M059J (cell line): ENCODE measurements around the gene ASS1. TPM values are rescaled to one million over a fixed set of nuclear protein-coding genes. Genes with fewer than 3 reads are reported as not detected.
"Not testable (repeated sequence)": the region's sequence is repeated elsewhere in the genome, so short reads cannot be mapped to it uniquely, and the experiment has no call there.

Experiments used
- DNase-seq: peaks from one replicate; pipeline ENCODE4 v3.0.0-alpha.2; 2012; ENCODE audit warnings: low read depth
- total RNA-seq: library from RNA; depleted of rRNA; stranded (reverse); fragments of >200 nt; shearing (Covaris generic); gene quantifications from 2 replicates; pipeline ENCODE4 v1.2.3, GENCODE V29; 2014; rRNA removed

The ASS1 gene
- total RNA-seq: 0.74 and 4.0 TPM in 2 replicates

DNA sequence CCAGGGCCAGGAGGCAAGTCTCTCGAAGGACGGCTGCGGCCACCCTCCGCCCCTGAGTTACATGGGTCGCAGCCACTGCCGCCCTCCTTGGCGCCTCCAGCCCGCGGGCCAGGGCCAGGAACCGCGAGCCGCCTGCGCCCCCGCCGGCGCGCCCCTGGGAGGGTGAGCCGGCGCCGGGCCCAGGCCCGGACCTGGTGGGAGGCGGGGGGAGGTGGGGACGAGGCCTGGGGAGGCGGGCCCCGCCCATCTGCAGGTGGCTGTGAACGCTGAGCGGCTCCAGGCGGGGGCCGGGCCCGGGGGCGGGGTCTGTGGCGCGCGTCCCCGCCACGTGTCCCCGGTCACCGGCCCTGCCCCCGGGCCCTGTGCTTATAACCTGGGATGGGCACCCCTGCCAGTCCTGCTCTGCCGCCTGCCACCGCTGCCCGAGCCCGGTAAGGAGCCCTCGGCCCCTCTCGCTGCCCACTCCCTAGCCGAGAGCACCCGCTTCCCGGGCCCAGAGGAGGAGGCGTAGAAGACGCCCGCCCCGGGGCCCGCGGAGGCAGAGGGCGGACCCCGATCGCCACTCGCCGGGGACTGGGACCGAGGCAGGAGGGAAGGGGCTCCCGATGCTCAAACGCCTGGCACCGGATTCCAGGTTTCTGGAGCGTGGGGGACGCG, at the start of gene ASS1:
ASS1 (plus strand) TSS at position 397 of the 657 bp plus-strand sequence. CDS start 7,268 bp downstream, outside the sequence.
- no peak for DNase-seq

DNA sequence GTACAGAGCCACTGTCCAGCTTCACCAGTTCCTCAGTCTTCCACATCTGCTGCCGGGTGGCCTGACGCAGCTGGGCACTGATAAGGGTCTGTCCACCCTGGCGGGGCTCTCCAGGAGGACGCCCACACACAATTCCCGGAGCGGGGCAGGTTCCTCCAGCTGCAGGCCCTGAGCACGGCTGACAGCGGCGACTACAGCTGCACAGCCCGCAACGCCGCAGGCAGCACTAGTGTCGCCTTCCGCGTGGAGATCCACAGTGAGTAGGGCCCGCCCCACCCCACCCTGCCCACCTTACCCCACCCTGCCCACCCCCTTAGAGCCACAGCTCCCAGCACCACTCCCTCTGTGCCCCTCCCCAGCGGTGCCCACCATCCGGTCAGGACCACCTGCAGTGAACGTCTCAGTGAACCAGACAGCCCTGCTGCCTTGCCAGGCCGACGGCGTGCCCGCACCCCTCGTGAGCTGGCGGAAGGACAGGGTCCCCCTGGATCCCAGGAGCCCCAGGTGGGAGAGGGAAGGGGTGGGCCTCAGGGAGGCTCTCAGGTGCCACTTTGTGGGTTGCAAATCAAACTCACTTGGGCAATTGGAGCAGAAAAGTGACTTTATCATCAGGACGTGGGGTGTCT, 48.8 kb upstream of the ASS1 start:
- DNase-seq: no peak

DNA sequence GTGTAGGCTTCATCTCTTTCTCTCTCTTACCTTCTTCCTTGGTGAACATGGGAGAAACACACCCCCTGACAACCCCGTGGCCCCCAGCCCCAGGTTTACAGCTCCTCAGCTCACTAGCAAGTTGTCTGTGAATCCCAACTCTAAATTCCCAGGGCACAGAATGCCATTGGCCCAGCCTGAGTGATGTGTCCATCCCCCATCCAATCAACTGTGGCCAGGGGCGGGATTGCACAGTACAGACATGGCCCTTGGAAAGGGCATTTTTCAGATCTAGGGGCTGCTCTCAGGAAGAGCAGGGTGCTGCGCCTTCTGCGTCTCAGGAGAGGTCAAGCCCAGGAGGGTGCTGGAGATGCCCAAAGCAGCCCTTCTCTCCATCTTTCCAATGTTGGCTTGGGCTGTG, 48.2 kb upstream of the ASS1 start:
- no peak for DNase-seq

DNA sequence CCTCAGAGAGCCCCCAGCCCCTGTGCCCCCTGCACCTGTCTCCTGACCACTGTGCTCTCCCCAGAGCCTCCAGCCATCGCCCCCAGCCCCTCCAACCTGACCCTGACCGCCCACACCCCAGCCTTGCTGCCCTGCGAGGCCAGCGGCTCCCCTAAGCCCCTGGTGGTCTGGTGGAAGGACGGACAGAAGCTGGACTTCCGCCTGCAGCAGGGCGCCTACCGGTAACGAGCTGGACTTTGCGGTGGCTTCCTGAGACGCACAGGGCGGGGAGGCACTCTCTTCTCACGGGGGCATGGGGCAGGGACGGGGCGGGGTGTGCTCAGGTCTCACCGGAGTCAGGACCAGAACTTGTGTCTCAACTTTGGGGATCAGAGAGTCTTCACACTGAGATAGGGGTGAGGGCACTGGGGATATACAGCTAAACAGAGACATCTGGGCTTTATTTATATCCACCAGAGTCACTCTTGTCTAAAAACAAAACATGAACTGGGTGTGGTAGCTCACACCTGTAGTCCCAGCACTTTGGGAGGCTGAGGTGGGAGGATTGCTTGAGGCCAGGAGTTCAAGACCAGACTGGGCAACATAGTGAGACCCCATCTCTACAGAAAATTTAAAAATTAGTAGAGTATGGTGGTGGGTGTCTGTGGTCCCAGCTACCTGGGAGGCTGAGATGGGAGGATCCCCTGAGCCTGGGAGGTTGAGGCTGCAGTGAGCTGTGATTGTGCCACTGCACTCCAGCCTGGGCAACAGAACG, 46.1 kb upstream of the ASS1 start:
- DNase-seq: no peak

DNA sequence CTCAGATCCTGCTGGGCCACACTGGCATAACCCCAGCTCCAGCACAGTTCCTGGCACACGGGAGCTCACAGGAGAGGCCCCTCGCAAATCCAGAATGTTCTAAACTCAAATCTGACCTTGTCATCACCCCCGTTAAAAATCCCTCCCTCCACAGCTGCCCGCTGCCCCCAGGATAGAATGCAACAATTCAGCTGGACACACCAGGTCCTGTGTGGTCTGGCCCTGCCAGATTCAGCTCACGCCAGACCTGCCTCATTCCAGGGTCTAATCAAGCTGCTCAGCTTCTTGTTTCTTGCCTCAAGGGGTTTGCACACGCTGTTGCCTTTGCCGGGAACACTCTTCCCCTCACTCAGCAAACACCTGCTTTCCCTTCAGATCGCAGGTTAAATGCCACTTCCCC, 45.0 kb upstream of the ASS1 start:
- DNase-seq: no peak

DNA sequence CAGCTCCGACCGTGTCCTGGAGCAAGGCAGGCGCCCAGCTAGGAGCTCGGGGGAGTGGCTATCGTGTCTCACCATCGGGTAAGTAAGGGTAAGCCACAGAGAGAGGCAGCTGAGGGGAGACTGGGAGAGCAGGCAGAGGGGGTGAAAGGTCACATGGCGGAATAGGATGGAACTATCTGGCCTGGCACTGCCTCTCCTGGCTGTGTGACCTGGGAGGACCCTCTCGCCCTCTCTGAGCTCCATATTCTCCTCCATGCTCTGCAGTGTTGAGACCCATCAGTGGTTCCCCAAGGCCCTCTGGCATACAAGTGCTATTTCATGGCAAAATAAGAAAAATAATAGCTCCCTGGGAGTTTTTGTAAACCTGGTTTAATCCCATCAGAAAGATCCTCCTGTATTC, 43.9 kb upstream of the ASS1 start:
- DNase-seq: no peak

DNA sequence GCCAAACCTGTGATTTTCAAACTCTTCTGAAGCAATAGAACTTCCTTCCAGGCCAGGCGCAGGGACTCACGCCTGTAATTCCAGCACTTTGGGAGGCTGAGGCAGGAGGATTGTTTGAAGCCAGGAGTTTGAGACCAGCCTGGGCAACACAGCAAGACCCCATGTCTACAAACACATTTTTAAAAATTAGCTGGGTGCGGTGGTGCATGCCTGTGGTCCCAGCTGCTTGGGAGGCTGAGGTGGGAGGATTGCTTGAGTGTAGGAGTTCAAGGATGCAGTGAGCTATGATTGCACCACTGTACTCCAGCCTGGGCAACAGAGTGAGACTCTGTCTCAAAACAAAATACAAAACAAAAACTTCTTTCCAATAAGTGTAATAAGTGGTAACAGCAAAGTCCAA, 43.0 kb upstream of the ASS1 start:
- not testable (repeated sequence) for DNase-seq

DNA sequence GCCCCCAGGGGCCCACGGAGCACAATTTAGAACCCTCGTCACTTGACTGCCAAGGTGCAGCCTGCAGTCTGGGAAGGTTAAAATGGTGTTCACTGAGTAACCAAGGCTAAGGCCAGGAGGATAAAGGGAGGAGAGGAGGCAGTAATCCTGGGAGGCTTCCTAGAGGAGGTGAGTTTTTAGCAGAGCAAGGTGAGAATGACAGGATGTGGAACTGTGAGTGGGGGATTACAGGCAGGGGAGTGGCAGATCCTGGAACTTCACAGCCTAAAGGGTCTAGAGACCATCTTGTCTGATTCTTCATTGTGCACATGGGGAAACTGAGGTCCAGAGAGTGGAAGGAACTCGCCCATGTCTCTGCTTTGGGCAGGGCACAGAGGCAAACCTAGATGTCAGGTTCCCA, 42.5 kb upstream of the ASS1 start:
- no peak for DNase-seq

DNA sequence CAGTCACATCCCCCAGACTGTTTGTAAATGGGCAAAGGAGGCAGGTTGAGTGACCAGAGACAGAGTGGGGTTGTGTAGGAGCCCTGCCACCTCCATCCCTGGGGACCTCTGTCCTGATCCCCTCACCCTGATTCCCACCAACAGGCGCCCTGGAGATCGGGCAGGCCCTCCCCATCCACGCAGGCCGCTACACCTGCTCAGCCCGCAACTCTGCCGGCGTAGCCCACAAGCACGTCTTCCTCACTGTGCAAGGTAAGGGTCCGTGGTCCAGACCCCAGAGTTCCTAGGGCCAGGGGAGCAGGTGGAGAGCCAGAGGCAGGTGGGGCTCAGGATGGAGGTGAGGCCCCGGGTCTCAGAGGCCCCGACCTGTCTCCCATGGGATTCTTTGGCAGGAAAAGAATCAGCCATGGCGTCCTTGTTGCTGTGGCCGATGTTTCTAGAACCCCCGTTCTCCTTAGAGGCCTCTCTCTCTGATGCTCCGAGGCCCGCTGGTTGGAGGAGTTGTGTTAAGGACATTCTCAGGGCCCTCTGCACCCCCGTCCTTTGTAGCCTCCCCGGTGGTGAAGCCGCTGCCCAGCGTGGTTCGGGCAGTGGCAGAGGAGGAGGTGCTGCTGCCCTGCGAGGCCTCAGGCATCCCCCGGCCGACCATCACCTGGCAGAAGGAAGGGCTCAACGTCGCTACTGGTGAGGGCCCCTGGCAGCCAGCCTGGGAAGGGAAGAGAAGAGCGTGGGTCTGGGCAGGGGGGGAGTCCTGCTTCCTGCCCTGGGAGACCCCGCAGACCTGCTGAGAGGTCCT, 41.9 kb upstream of the ASS1 start:
- no peak for DNase-seq

DNA sequence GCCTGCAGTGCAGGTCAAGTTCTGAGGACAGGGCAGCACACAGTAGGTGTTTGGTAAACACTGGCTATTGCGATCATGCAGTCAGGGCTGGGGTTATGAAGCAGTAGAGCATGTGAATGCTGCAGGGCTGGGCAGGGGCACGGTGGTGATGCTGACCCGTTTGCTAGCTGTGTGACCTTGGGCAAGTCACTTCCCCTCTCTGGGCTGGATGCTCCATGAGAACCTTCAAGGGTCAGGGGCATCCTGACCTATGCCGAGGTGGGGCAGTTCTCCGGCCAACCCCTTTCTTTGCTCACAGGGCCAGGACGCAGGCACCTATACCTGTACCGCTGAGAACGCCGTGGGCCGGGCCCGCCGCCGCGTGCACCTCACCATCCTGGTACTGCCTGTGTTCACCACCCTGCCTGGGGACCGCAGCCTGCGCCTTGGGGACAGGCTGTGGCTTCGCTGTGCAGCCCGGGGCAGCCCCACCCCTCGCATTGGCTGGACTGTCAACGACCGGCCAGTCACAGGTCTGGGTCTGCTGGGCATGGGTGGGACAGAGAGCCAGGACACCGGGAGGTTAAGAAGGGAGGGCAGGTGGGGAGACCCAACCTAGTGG, 39.0 kb upstream of the ASS1 start:
- DNase-seq: no peak

DNA sequence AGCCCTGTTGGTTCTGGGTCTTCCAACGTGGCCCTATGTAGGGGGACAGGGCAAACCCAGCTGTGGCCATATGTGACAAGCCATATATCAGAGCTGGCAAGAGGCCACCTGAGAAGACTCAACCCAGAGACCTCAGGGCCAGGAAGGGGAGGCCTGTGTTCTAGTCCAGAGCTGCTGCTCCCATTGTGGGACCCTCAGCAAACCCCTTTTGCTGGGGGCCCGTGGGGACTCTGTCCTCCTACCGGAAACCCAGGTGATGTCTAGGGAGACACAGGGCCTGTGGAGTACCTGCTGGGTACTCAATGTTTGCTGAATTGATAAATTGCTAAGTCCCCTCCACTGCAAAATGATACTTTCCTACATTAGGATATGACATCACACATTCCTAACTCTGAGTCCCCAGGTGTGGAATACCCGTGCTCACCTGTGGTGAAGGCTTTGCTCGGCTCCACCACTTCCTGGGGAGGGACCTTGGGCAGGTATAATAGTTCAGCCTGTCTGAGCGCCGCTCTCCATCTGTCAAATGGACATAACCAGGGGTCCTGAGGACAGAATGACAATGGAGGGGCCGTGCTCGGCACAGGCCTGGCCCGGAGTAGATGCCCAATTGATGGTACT, 38.4 kb upstream of the ASS1 start:
- DNase-seq: no peak

DNA sequence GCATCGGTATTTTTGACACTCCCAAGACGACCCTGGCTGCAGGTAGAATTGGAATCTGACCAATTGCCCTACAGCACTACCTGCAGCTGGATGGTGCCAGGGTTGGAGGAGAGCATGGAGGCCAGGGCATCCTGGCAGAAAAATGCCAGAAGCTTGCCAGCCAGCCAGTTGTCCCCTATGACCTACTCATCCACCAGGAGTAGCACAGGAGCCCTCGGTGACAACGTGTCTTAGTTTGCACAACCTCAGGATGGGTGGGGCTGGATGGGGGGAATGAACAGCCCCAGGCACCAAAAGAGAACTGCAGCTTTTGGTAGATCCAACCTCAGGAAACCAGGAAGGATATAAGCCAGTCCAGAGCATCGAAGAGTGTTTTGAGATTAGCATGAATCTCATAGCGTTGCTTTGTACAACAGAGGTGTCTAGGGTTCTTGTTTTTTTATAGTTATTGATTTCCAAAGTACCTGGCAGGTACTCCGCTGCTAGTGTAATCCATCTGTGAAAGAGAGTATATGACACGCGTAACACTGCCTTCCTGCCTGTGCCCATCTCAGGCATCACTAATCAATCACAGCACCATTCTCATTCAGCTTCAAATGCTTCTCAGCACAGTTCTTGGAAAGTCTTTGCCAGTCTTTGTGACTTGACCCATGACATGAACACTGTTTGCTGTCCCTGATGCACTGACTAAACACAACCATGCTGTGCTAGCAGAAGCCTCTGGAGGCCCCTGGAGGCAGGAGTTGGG, 36.7 kb upstream of the ASS1 start:
- no peak for DNase-seq

DNA sequence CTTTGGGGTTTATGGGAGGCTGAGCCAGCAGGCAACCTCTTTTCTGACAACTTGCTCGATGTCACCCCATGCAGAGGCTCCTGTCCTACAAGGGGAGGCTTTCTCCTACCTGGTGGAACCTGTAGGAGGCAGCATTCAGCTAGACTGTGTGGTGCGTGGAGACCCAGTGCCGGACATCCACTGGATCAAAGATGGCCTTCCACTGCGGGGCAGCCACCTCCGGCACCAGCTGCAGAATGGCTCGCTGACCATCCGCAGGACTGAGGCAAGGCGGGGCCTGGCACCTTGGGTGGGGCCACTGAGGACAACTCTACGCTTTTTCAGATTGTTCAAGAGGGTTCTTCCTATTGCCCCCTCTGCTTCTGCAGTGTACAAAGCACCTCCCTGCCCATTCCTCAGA, 36.1 kb upstream of the ASS1 start:
- DNase-seq: no peak

DNA sequence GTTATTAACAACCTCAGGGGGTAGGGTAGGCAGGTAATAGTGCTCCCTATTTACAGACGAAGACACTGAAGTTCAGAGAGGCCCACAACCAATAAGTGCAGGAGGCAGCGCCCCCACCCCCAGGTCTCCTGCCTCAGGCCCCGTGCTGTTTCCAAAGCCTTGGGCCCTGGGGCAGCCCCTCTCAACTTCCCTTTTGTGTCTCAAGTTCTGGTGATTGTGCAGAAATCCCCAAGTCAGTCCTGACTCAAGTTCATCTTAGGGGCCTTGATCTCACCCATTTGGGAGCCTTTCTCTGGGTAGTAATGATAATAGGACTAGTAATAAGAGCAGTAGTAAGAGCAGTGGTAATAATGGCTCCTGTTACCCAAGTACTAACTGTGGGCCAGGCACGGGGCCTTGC, 35.5 kb upstream of the ASS1 start:
- no peak for DNase-seq

DNA sequence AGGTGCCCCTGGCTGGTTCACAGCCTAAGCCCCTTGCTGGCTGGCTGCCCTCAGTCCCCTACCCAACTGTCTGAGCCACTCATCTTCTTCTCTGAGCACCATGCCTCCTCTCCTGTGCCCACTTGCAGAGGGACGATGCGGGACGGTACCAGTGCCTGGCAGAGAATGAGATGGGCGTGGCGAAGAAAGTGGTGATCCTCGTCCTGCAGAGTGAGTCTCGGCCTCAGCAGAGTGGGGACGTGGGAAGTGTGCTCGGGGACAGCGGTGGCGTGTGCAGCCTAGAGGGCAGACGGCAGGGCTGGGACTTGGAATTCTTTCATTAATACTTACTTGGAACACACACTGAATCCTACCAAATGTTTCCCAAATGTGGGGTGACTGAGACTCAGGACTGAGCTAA, 34.3 kb upstream of the ASS1 start:
- DNase-seq: no peak

DNA sequence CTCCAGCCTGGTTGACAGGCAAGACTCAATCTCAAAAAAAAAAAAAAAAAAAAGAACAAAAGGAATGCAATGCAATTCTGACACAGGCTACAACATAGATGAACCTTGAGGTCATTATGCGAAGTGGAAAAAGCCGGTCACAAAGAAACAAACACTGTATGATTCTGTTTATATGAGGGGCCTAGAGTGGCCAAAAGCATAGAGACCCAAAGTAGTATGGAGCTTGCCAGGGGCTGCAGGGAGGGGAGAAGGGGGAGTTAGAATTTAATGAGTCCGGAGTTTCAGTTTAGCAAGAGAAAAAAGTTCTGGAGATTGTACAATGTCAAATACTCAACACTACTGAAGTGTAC, 33.2 kb upstream of the ASS1 start:
- DNase-seq: no peak

DNA sequence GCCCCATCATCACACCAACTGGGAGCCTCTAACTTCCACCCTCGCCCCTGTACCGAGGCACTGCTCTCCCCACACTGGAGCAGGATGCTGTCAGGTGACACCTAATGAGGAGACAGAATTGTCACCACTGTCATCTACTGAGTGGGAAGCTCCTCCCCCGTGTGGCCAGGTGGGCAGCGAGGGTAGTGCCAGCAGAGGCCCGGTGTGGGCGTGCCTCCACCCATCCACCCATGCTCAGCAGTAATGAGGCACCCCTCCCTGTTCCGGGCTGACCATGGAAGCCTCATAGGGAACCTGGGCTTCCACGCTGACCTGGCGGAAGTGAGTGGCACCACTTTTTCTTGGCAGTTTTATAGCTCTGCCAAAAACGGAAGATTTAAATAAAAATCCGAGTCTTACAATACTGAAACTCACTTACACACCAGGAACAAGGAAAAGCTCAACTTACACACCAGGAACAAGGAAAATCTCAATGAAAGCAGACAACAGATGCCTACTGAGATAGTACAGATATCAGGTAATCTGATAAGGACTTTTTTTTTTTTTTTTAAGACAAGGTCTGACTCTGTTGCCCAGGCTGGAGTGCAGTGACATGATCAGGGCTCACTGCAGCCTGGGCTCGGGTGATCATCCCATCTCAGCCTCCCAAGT, 30.6 kb upstream of the ASS1 start:
- DNase-seq: no peak

DNA sequence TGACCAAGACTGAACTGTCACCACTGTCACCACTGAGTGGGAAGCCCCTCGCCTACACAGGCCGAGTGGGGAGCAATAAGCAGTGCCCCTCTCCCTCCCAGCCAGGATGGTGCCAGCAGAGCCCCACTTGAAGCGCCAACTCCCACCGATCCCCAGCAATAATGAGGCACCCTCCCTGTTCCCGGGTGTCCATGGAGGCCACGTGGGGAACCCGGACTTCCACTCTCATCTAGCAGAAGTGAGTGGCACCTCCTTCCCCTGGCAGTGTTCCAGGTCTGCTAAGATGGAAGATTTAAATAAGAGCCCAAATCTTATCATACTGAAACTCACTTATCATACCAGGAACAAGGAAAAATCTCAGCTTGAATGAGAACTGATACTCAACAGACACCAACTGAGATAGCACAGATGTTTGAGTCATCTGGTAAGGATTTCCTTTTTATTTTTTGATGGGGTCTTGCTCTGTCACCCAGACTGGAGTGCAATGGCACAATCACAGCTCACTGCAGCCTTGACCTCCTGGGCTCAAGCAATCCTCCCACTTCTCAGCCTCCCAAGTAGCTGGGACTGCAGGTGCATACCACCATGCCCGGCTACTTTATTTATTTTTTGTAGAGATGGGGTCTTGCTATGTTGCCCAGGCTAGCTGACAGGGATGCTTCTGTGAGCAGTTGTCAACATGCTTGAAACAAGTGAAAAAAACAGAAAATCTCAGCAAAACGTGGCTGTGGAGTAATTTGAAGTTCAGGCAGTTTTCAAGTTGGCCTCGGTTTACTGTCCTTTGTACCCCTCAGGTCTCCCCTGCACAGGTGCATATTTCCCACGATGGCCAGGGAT, 29.6 kb upstream of the ASS1 start:
- DNase-seq: no peak

DNA sequence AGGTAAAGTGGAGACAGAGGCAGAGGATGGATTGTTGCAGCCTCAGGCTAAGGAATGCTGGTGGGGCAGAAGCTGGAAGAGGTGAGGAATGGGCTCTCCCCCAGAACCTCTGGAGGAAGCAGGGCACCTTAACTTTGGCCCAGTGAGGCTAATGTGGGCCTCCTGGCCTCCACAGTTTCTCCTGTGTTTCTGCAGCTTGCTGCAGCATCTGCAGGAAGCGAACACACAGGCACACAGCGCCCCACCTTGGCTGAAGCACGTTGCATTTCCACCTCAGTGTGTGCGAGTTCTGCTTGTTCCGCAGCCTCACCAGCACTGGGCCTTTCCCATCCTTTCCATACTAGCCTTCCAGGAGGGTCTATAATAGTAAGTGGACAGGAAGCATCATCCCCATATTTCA, 27.2 kb upstream of the ASS1 start:
- no peak for DNase-seq
